Mesothelial cell of epicardium (in vitro differentiated cells): Measurements from ENCODE around the gene ADRA2C. TPM values are rescaled to one million over a fixed set of nuclear protein-coding genes. Genes with fewer than 3 reads are reported as not detected.

Source experiments
- DNase-seq, 2 experiments: peaks; one replicate each; pipeline ENCODE4 v3.0.0; 2021; ENCODE audit warnings: low spot score in 2 of 2; ENCODE audit not compliant: unreplicated experiment in 2 of 2
- H3K27ac Mint-ChIP-seq: 2 replicates; pipeline ENCODE4 v1.8.0; 2021; ENCODE audit warnings: mixed read lengths
- H3K27me3 Mint-ChIP-seq: 2 replicates; pipeline ENCODE4 v1.8.0; 2021; ENCODE audit warnings: low read depth, mixed read lengths
- H3K36me3 Mint-ChIP-seq: 2 replicates; pipeline ENCODE4 v1.8.0; 2021; ENCODE audit warnings: mixed read lengths
- H3K4me1 Mint-ChIP-seq: 2 replicates; pipeline ENCODE4 v1.8.0; 2021; ENCODE audit warnings: mixed read lengths
- H3K4me3 Mint-ChIP-seq: 2 replicates; pipeline ENCODE4 v1.8.0; 2021; ENCODE audit warnings: mild to moderate bottlenecking, moderate library complexity, mixed read lengths
- H3K9me3 Mint-ChIP-seq: 2 replicates; pipeline ENCODE4 v1.8.0; 2021; ENCODE audit warnings: mixed read lengths
- CTCF ChIP-seq: fragments of 200-600 bp; sonication (generic); IDR thresholded peaks from one replicate; pipeline ENCODE4 v1.5.0; 2021; ENCODE audit warnings: antibody characterized with exemption; ENCODE audit not compliant: unreplicated experiment
- total RNA-seq: library from RNA; stranded (reverse); gene quantifications from 3 replicates; pipeline ENCODE4 v1.2.1, GENCODE V29; 2021

ADRA2C gene
- total RNA-seq, 1 donor from 2014 or later: 2.1 TPM

- H3K36me3 Mint-ChIP-seq: peaks cover 5% of the 10 kb centered on the region
- peaks cover 26% of the 10 kb centered on the region for H3K4me1 Mint-ChIP-seq
- TF ChIP-seq CTCF: no peak
- peaks cover 47% of the 10 kb centered on the region for H3K27me3 Mint-ChIP-seq
- H3K27ac Mint-ChIP-seq: no peak overlapping the region
- H3K4me3 Mint-ChIP-seq: no peak overlapping the region
- DNase-seq: no peak
- H3K9me3 Mint-ChIP-seq: peaks cover 15% of the 10 kb centered on the region
Observed at GRCh38 chr4:3719836-3720235, 46.3 kb upstream of the ADRA2C start.

DNA sequence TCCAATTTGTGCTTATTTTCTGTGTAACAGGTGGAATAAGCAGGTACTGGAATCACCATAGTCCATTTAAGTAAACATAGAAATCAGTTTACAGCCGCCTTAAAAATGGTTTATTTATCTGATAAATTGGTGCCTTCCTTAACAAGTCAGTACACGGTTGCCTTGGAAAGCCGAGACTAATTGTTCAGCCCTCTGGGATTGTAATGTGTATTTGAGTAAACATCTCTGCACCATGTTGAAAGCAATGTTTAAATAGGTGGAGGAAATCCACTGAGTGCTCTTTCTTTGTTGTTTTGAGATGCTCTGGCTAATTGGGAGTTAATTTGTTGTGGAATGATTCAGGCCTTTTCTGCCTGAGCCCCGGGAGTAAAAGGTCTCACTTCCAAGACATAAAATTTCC is 45.7 kb upstream of the ADRA2C start:
- H3K27ac Mint-ChIP-seq: no peak overlapping the region
- peaks cover 24% of the 10 kb centered on the region for H3K4me1 Mint-ChIP-seq
- peaks cover 15% of the 10 kb centered on the region for H3K9me3 Mint-ChIP-seq
- peaks cover 5% of the 10 kb centered on the region for H3K36me3 Mint-ChIP-seq
- no peak for TF ChIP-seq CTCF
- no peak for DNase-seq
- no peak overlapping the region for H3K4me3 Mint-ChIP-seq
- peaks cover 53% of the 10 kb centered on the region for H3K27me3 Mint-ChIP-seq

DNA sequence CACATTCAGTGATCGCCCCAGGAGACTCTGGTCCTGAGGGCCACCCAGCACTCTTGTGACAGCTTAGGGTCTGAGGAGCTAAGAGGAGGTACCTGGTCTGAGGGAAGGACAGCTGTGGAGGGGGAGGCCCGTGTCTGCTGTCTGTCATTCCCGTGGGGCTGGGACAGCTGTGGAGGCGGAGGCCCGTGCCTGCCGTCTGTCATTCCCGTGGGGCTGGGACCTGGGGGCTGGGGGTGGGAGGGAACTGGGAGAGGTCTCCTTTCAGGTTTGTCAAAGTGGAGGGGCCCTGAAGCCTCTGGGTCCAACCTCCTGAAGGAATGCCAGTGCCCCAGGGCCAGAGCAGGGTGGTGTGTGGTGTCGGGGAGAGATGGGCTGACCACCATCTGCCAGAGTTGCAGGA is 45.0 kb upstream of the ADRA2C start:
- Mint-ChIP-seq H3K27me3 (peaks cover 60% of the 10 kb centered on the region), H3K36me3 (peaks cover 5% of the 10 kb centered on the region)
- TF ChIP-seq CTCF: no peak

GRCh38 chr4:3721627-3722026 is 44.6 kb upstream of the ADRA2C start:
- Mint-ChIP-seq H3K9me3 (peaks cover 15% of the 10 kb centered on the region), H3K27me3 (peaks cover 64% of the 10 kb centered on the region), H3K27ac (no peak overlapping the region), H3K4me3 (no peak overlapping the region), H3K36me3 (peaks cover 5% of the 10 kb centered on the region), H3K4me1 (peaks cover 20% of the 10 kb centered on the region)
- TF ChIP-seq CTCF: no peak
- DNase-seq: no peak

More for the DNA sequence above, 45.0 kb upstream of the ADRA2C start:
- no peak overlapping the region for H3K4me3 Mint-ChIP-seq
- no peak overlapping the region for H3K27ac Mint-ChIP-seq
- no peak for DNase-seq
- H3K4me1 Mint-ChIP-seq: peaks cover 20% of the 10 kb centered on the region
- H3K9me3 Mint-ChIP-seq: peaks cover 15% of the 10 kb centered on the region

GRCh38 chr4:3722446-3723231 is 43.5 kb upstream of the ADRA2C start:
- Mint-ChIP-seq H3K36me3 (peaks cover 5% of the 10 kb centered on the region), H3K9me3 (peaks cover 14% of the 10 kb centered on the region), H3K4me1 (peaks cover 20% of the 10 kb centered on the region), H3K27me3 (peaks cover 73% of the 10 kb centered on the region), H3K4me3 (no peak overlapping the region), H3K27ac (no peak overlapping the region)
- DNase-seq: no peak
- TF ChIP-seq CTCF: no peak
